Transverse colon (tissue), 4 donors: ENCODE measurements around the gene UQCC2.

Experiments
- CTCF ChIP-seq, 5 experiments: fragments of 200-600 bp in 3 of 5; fragments of 450-650 bp in 2 of 5; sonication (generic) in 3 of 5; IDR thresholded peaks; 1 replicate in 2 of 5; 2 replicates in 3 of 5; pipeline ENCODE4 v1.5.1; 2016 to 2017; ENCODE audit warnings: antibody characterized with exemption in 5 of 5, inconsistent platforms in 3 of 5, mild to moderate bottlenecking in 2 of 5, moderate library complexity in 1 of 5
- EP300 ChIP-seq: sonication (generic); formaldehyde crosslinking; IDR thresholded peaks from one replicate; pipeline ENCODE4 v1.6.1; 2017; ENCODE audit warnings: antibody characterized with exemption, low read depth
- POLR2A ChIP-seq: fragments of 450-650 bp; IDR thresholded peaks from one replicate; pipeline ENCODE4 v1.6.1; 2016; ENCODE audit warnings: antibody characterized with exemption, mild to moderate bottlenecking, moderate library complexity
- POLR2AphosphoS5 ChIP-seq, 3 donors: sonication (generic); formaldehyde crosslinking; IDR thresholded peaks; one replicate each; pipeline ENCODE4 v1.6.1; 2016; ENCODE audit warnings: antibody characterized with exemption in 3 of 3

- no peak for TF ChIP-seq CTCF (IDR thresholded peaks at IDR 0.05)
- TF ChIP-seq POLR2A: no peak
- no peak for TF ChIP-seq EP300
- TF ChIP-seq POLR2AphosphoS5 (IDR thresholded peaks at IDR 0.05): no peak
Measured at GRCh38 chr6:33738879-33739278, 27.4 kb upstream of the UQCC2 start.
